ENCODE data around the gene RAB33A. TPM values are rescaled to one million over a fixed set of nuclear protein-coding genes. Genes with fewer than 3 reads are reported as not detected.

The RAB33A gene
- total RNA-seq, 1 experiment from 2014 or later, result 0.57 TPM

DNA sequence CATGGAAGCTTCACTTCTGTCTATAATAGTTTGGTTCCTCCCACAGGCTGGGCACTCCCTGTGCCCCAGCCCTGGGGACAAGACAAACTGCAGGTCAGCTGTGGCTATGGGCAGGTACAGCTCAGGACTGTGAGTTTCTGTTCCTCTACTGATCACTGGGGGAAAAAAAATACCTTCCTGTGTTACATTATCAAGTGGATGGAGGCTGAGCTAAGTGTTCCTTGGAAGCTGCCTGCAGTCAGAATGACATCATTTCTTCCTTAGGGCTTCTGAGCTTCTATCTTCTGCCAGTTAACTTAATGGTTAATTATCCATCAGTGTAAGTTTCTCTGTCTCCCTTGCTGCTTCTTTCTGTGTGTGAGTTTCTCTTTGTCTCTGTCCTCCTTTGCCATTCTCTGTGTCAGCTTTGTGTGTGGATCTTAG, 4.6 kb downstream of the RAB33A start:
- CTCF ChIA-PET, result interaction anchor here (1.0 kb wide), 1 partner anchor 97 kb away, joined by 11 read pairs; no protein-coding TSS in a partner anchor
- TF ChIP-seq CTCF (conservative IDR thresholded peaks at IDR 0.05), result no peak
- TF ChIP-seq EZH2 (IDR thresholded peaks at IDR 0.05; ENCODE audit: low read depth), result no peak

DNA sequence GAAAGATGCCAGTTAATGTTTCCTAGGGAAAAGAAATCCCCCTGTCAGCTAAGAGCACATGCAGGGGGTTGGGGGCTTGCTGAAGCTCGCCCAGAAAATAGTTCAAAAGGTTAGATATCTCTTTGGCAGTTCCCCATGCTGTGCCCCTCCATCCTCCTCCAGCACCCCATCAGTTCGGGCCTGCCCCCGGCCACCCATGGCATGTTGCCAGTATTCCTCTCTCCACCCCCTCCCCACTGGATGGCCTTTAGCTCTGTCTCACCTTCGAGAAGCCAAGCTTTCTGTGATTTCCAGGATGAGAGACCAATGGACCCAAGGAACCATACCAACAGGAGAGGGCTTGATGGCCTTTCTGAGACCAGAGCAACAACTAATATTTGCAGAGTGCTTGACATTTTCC, 5.2 kb downstream of the RAB33A start:
- CTCF ChIA-PET, result interaction anchor here (1.0 kb wide), 1 partner anchor 97 kb away, joined by 11 read pairs; no protein-coding TSS in a partner anchor
- no peak for DNase-seq

More for the DNA sequence above, 4.6 kb downstream of the RAB33A start:
- Histone ChIP-seq H3K27me3 (ENCODE audit: insufficient read depth, low read depth) (no peaks in the 10 kb centered on the region), H3K4me3 (no peak overlapping the region), H3K36me3 (ENCODE audit: low read depth) (no peaks in the 10 kb centered on the region), H4K20me1 (ENCODE audit: insufficient read depth) (no peaks in the 10 kb centered on the region), H3K9me2 (ENCODE audit: insufficient read depth) (no peaks in the 10 kb centered on the region), H3K9me3 (ENCODE audit: insufficient read depth, low read depth) (no peaks in the 10 kb centered on the region), H3K27ac (no peak overlapping the region), H3K4me1 (replicated peaks; ENCODE audit: insufficient read depth) (peaks cover 28% of the 10 kb centered on the region), H3K79me2 (ENCODE audit: low read depth) (no peaks in the 10 kb centered on the region), H3F3A (ENCODE audit: insufficient read depth, low read depth) (peaks cover 20% of the 10 kb centered on the region), H2AFZ (no peak overlapping the region), H3K4me2 (no peak overlapping the region)
- POLR2A ChIA-PET (ENCODE audit: unreplicated experiment), result interaction anchor here (0.6 kb wide), 1 partner anchor 31 kb away, joined by 6 read pairs; no protein-coding TSS in a partner anchor
- no peak for DNase-seq
- intact Hi-C loops (cut with micrococcal nuclease; ENCODE audit: unreplicated experiment), result no loop called here
- BruUV-seq (replicated peaks), result no TSS peak

GRCh38 chrX:130179170-130179569, 7.4 kb downstream of the RAB33A start:
- BruUV-seq (replicated peaks), result no TSS peak
- ChIA-PET CTCF (no interaction called here), POLR2A (ENCODE audit: unreplicated experiment) (no interaction called here)
- TF ChIP-seq EZH2 (IDR thresholded peaks at IDR 0.05; ENCODE audit: low read depth), result no peak
- no peak for TF ChIP-seq CTCF (conservative IDR thresholded peaks at IDR 0.05)
- H3F3A ChIP-seq (ENCODE audit: insufficient read depth, low read depth), result 0 out of 2 replicates have a peak, but pooled peaks cover 5% of the 10 kb centered on the region
- H4K20me1 ChIP-seq (ENCODE audit: insufficient read depth), result no peaks in the 10 kb centered on the region
- no peak overlapping the region for H3K4me2 ChIP-seq
- no peaks in the 10 kb centered on the region for H3K79me2 ChIP-seq (ENCODE audit: low read depth)
- H3K9me3 ChIP-seq (ENCODE audit: insufficient read depth, low read depth), result no peaks in the 10 kb centered on the region
- no peak overlapping the region for H3K27ac ChIP-seq
- intact Hi-C loops (cut with micrococcal nuclease; ENCODE audit: unreplicated experiment), result no loop called here
- H3K4me1 ChIP-seq (replicated peaks; ENCODE audit: insufficient read depth), result peaks cover 6% of the 10 kb centered on the region
- H3K9me2 ChIP-seq (ENCODE audit: insufficient read depth), result no peaks in the 10 kb centered on the region
- DNase-seq, result no peak
- H2AFZ ChIP-seq, result no peak overlapping the region
- H3K36me3 ChIP-seq (ENCODE audit: low read depth), result no peaks in the 10 kb centered on the region
- no peaks in the 10 kb centered on the region for H3K27me3 ChIP-seq (ENCODE audit: insufficient read depth, low read depth)
- no peak overlapping the region for H3K4me3 ChIP-seq

More for the DNA sequence above, 5.2 kb downstream of the RAB33A start:
- Histone ChIP-seq H3K4me2 (no peak overlapping the region), H3K4me1 (replicated peaks; ENCODE audit: insufficient read depth) (peaks cover 28% of the 10 kb centered on the region), H3K9me3 (ENCODE audit: insufficient read depth, low read depth) (no peaks in the 10 kb centered on the region), H3K27ac (no peak overlapping the region), H3K79me2 (ENCODE audit: low read depth) (no peaks in the 10 kb centered on the region), H4K20me1 (ENCODE audit: insufficient read depth) (no peaks in the 10 kb centered on the region), H2AFZ (no peak overlapping the region), H3K27me3 (ENCODE audit: insufficient read depth, low read depth) (no peaks in the 10 kb centered on the region), H3K36me3 (ENCODE audit: low read depth) (no peaks in the 10 kb centered on the region), H3F3A (ENCODE audit: insufficient read depth, low read depth) (peaks cover 20% of the 10 kb centered on the region), H3K4me3 (no peak overlapping the region), H3K9me2 (ENCODE audit: insufficient read depth) (no peaks in the 10 kb centered on the region)
- intact Hi-C loops (cut with micrococcal nuclease; ENCODE audit: unreplicated experiment), result no loop called here
- no peak for TF ChIP-seq CTCF (conservative IDR thresholded peaks at IDR 0.05)
- TF ChIP-seq EZH2 (IDR thresholded peaks at IDR 0.05; ENCODE audit: low read depth), result no peak
- POLR2A ChIA-PET (ENCODE audit: unreplicated experiment), result interaction anchor here (0.6 kb wide), 3 partner anchors 26 to 446 kb away, joined by 5 to 6 read pairs (median 6); no protein-coding TSS in a partner anchor
- no TSS peak for BruUV-seq (replicated peaks)
